NCI-H526 treated with DMSO at 0.1 percent for 48 hours (cell line): ENCODE data around the gene MT3.
"Not testable (repeated sequence)": the region's sequence is repeated elsewhere in the genome, so short reads cannot be mapped to it uniquely, and the experiment has no call there.

Experiments used
- DNase-seq: peaks from one replicate; lab custom pipeline; 2025; lab: John Stamatoyannopoulos, UW

Gene MT3

DNA sequence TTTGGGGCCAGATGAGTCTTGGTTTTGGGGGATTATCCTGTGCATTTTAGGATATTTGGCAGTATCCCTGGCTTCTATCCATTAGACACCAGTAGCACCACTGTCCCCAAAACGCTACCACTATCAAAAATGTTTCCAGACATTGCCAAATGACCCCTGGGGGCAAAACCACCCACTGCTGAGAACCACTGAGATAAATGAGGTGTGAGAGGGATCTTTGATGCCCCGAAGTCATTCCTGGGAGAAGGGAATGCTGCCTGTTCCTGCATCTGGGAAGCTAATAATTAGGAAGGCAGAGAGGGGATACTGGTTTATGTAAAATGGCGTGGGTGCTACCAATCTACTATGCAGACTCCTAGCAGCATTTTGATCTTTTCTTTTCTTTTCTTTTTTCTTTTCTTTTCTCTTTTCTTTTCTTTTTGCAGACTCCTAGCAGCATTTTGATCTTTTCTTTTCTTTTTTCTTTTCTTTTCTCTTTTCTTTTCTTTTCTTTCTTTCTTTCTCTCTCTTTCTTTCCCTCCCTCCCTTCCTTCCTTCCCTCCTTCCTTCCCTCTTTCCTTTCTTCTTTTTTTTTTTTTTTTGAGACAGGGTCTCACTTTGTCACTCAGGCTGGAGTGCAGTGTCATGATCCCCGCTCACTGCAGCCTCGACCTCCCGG, 8.8 kb upstream of the MT3 start:
- DNase-seq = no peak

DNA sequence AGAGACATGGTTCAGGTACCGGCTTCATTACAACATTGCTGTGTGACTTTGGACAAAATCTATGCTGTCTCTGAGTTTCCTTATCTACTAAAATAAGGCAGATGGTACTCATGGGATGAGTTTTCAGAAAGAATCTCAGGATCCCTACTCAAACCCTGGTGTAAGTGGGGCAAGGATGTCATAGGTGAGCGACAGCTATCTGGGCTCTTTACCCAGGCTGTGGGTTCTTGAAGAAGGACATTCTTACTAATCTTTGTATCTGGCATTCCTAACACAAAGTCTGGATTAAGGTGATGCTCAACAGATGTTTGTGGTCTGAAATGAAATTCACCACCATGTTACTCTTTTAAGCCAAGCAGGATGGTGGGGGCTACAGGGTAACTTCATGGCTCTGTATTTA, 6.4 kb upstream of the MT3 start:
- not testable (repeated sequence) for DNase-seq

DNA sequence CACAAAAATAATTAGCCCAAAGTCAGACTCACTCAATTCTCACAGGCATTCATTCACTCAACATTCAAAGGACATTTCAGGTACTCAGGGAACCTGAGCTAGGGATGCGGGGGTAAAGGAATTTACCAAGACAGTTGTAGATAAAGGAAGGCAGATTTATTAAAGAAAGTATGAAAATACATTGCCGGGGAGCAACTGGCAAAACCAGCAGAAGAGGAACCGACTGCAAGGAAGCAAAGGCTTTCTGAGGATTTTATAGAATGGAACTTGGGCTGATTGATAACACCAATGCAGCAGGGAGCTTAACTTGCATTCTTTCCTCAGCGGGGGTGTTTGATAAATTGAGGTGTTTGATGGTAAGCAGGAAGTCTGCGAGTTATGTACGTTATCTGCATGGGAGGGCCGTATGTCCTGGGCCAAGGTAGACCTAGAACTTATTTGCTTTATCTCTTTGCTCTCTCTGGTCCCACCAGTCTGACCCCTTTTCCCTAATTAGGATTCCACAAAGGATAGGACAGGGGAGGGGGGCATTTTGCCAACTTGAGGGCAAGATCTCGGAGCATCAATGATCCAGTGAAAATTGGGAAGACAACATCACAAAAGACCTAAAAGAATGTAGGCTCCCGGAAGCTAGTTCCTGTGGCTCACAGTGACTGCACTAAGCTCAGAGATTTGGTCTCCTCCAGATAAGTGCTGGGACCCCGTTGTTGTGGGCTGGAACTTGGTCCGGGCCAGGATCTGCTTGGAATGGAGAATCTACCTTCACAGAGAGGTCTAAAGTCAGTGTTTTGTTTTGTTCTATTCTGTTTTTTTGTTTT, 5.8 kb upstream of the MT3 start:
- DNase-seq = no peak

DNA sequence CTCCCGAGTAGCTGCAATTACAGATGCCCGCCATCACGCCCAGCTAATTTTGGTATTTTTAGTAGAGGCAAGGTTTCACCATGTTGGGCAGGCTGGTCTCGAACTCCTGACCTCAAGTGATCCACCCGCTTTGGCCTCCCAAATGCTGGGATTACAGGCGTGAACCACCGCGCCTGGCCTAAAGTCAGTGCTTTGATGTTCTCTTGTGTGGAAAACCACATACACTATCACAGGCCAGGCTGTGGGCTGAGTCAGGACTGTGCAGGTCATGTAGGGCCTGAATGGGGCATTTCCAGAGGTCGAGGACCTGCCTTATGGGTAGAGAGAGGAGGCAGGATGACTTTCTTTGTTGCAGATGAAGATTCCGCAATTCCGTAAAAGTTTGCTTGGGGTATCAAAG, 5.1 kb upstream of the MT3 start:
- no peak for DNase-seq

DNA sequence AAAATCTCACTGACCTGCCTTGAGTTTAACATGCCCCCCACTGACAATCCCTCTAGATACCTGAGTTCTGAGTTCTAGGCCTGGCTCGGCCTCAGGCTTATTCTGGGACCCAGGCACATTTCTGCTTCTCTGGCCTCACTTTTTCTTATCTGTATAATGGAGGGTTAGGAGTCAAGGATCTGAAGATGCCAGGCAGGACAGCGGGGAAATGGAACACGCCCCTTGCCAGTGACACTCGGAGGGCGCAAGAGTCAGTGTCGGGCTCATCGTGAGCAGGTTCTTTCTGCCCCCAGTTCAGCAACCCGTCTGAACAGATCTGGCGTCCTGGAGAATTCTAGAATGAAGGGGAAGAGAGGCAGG, 567 bp upstream of the MT3 start:
- no peak for DNase-seq

DNA sequence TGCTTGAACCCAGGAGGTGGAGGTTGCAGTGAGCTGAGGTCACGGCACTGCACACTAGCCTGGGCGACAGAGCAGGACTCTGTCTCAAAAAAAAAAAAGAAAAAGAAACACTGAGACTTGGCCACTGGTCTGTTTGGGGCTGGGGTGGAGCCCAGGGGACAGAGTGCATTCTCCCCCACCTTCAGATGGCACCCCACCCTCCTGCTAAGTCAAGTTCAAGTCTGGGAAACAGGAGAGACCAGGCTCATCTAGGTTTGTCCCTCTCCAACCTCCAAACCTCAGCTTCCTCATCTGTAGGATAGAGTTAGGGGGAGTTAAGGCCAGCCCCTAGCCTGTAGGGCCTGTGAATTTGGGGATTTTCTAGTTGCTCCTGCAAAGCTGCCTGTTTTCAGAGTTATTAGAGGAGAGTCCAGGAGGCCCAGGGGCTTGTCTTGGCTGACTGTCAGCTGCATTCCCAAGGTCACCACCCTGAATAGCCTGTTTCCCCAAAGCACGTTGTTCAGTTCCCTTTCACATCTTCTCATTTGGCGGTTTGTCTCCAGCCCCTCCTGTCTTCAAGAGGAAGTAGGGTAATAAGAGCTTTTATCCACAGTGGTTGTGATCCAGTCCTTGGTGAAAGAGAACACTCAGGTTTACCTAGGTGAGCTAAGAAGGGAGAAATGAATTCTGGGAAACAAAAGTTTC, 2.2 kb downstream of the MT3 start:
- DNase-seq = no peak

DNA sequence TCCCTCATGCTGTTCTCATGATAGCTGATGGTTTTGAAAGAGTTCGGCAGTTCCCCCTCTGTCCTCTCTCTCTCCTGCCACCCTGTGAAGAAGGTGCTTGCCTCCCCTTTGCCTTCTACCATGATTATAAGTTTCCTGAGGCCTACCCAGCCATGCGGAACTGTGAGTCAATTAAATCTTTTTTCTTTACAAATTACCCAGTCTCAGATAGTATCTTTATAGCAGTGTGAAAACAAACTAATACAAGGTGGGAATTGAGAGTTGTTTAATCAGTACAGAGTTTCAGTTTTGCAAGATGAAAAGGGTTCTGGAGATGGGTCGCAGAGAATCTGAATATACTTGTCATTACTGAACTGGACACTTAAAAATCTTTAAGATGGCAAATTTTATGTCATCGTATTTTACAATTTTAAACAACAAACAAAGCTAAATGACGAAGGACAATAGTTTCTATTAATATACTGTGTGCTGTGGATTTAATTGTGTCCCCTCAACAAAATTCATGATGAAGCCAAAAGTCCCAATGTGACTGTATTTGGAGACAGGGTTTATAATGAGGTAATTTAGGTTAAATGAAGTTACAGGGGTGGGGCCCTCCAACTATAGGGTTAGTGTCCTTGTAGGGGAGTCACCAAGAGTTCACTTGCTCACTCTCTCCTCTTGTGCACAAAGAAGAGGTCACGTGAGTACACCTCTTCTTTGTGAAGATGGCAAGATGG, 4.4 kb downstream of the MT3 start:
- no peak for DNase-seq

DNA sequence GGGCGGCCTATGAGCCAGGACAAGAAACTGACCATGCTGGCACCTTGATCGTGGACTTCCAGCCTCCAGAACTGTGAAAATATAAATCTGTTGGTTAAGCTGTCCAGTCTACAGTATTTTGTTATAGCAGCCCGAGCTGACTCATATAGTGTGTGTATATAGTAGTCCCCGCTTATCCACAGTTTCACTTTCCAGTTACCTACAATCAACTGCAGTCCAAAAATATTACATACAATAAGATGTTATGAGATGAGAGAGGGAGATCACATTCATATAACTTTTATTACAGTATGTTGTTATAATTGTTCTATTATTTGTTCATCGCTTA, 4.9 kb downstream of the MT3 start:
- DNase-seq = no peak

DNA sequence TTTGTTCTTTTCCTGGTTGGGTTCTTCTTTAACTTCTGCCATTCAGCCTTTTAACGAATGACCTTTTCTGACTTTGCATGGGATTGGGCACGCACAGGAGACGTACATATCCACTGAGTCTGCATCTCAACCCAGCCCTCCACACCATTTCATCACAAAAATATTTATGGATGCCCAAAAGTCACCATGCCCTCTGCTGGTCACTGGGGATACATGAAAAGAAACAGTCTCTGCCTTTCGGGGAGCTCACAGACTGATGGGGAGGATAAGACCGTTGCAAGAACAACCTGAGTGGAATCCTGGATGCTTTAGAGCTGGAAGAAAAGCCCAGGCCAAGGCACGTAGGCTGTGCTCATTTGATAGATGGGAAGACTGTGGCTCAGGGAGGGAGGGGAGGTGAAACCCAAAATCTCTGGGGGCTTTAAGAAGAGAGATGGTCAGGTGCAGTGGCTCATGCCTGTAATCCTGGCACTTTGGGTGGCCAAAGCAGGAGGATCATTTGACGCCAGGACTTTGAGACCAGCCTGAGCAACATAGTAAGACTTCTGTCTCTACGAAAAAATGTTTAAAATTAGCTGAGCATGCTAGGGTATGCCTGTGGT, 11.2 kb downstream of the MT3 start:
- DNase-seq = no peak

DNA sequence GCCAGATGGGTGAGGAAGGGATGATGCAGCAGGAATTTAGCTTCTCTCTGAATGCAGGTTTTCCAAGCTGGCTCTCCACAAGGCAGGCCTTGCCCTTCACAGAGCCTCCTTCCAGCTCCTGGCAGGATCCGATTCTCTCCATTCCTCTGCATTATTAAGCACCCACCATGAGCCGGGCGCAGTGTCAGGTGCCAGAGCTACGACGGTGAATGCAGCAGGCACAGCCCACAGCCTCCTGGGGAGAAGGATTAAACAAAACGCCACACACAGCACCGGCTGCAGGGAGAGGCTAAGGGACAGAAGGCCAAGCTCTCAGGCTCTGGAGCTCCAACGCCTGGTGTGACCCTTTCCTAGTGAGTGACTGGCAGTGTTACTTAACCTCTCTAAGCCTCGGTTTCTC, 12.0 kb downstream of the MT3 start:
- no peak for DNase-seq

DNA sequence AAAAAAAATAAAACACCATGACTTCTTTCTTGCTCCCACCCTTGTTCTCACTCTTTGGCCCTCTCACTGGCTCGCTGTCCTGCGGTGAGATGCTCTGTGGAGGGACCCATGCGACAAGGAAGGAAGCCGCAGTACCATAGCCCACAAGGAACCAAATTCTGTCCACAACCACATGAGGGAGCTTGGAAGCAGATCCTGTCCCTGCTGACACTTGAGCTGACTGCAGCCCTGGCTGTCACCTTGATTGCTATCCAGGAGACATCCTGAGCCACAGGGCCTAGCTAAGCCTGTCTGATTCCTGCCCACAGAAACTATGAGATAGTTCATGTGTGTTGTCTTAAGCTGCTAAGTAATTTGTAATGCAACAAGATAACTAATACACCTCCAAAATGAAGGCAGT, 14.3 kb downstream of the MT3 start:
- peak; percentile 10 for DNase-seq

DNA sequence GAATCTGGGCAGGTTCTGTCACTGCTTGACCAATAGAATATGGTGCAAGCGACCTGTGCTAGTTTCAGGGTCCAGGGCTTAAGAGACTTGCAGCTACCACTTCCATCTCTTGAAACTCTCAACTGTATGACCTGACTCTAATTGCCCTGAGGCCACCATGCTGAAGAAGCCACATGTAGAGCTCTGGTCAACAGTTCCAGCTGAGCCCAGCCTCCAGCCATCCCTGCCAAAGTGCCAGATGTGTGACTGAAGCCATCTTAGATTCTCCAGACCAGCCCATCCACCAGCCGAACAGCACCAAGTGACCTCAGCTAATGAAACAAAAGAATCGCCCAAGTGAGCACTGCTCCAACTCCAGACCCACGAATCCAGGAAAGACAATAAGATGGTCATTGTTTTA, 15.6 kb downstream of the MT3 start:
- DNase-seq = no peak

DNA sequence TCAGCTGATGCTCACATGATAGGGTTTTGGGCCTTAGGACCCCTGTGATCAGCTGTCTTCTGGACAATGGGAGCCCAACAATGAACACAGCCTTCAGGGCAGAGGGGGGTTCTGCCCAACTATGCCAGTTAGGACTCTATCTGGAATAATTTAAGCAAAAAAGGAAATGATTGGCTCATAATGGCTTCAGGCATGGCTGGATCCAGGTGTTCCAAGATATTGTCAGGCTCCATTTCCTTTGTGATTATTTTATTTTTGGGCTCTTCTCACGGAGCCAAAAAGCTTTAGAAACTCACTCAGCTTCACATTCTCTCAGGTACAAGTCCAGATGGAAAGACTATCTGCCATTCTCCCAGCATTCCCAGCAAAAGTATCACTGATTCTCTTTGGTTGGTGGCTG, 16.1 kb downstream of the MT3 start:
- DNase-seq = no peak

DNA sequence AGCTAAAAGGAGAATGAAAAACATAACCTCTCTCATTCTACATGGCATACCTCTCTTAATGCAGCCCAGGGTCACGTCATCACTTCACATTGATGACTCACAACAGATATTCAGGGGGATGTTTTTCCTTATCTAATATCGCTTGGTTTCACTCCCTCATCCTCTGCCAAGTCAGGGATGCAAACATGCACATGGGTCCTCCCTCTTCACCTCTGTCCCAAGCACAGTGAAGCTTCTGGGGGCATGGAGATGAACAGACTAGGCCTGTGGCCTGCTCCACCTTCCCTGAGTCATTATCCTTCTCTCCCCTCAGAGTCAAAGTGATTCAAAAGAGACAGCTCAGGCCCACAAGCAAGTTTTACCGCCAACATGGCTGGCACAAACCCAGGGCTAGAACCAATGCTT, 16.7 kb downstream of the MT3 start:
- no peak for DNase-seq

DNA sequence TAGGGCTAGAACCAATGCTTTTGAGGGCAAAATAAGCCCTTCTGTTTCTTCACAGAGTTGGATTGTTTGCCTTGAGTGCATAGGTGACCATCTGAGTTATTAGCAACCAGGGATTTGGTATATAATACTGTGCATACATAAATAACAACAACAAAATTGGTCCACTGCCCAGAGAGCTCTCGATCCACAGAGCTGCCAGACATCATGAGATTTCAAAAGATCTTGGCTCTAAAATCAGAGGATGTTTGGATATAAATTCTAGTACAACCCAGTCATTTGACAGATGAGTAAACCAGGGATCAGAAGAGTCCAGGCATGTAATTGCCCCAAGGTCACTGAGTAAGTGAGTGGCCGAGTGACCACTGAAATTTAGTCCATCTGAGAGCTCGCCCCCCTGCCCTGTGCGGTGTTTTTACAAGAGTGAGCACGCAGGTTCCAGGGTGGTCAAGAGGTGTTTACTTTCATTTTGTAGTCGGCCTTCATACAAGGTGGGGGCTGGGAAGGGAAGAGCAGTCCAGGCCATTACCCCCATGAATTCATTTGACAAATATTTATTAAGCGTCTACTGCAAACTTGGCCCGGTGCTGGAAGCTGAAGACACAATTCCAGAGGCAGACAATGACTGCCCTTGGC, 17.3 kb downstream of the MT3 start:
- DNase-seq = no peak

DNA sequence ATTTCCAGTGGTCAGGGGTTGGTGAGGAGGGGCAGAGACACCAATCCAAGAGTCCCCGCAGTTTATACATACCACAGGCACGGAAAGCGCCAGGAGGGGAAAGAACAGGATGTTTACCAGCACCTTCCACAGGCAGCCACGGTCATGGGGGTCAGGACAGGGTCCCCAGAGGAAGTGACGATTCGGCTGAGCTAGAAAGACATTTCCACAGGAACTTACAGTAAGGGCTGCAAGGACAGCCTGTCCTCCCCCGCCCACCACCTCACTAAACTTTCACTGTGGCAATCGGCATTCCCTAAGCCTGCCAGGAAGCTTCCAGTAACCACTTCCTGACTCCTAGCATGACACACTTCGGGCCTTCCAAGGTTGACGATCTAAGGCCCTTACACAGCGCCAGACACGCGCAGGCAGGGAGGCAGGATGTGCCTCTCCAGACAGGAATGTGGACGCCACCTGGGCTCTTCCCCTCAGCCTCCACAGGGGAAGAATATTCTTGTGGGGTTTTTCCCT, 17.8 kb downstream of the MT3 start:
- DNase-seq = no peak

DNA sequence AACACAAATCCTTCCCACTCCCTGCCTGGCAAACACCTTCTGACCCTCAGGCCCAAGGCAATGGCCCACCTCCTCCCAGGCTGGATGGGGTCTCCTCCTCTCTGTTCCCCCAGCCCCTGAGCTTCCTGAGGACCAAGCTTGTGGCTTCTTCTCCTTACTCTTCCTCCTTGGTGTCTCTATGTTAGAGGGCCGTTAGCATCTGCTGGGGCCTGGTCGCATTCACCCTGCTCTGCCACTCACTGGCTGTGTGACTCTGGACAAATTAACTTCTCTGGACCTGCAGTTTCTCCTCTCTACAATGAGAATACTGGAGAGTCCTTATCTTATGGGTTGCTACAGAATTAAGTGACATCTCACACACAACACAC, 18.3 kb downstream of the MT3 start:
- DNase-seq = no peak

DNA sequence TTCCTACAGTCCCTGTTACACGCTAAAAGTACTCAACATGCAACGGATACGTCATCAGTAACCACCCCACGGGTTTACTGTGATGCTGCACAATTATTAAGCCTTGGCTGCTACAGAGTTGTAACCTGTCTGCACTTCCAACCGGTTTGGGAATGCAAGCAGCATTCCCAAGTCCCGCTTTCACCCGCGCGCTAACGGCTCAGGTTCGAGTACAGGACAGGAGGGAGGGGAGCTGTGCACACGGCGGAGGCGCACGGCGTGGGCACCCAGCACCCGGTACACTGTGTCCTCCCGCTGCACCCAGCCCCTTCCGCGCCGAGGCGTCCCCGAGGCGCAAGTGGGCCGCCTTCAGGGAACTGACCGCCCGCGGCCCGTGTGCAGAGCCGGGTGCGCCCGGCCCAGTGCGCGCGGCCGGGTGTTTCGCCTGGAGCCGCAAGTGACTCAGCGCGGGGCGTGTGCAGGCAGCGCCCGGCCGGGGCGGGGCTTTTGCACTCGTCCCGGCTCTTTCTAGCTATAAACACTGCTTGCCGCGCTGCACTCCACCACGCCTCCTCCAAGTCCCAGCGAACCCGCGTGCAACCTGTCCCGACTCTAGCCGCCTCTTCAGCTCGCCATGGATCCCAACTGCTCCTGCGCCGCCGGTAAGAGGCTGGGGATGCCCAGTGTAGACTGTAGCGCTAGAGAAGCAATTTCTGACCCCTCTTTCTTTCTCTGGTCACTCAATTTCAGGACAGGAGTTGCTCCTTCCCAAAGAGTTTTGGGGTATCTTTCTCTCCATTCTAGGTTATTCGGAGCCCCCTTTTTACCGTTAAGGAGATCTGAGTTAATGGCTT, 18.9 kb downstream of the MT3 start, which contains the start of gene MT2A:
MT2A (plus strand) TSS at position 542 of the 833 bp plus-strand sequence; CDS start at position 614, 72 bp downstream.
- DNase-seq = peak; percentile 92

DNA sequence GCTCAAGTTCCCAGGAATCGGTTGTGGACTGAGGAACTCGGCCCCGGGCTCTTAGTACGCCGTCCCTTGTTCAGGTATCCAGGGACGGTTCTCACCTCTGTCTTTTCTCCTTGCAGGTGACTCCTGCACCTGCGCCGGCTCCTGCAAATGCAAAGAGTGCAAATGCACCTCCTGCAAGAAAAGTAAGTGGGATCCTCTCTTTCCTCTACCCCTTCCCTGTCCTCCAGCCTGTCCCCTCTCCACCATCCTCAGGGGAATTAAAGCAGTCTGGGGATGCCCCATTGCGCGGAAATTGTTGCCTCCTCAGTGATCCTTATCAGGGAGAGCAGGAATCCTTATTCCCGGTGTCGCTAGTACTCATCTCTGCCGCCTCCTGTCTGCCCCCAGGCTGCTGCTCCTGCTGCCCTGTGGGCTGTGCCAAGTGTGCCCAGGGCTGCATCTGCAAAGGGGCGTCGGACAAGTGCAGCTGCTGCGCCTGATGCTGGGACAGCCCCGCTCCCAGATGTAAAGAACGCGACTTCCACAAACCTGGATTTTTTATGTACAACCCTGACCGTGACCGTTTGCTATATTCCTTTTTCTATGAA, 19.6 kb downstream of the MT3 start:
- no peak for DNase-seq

DNA sequence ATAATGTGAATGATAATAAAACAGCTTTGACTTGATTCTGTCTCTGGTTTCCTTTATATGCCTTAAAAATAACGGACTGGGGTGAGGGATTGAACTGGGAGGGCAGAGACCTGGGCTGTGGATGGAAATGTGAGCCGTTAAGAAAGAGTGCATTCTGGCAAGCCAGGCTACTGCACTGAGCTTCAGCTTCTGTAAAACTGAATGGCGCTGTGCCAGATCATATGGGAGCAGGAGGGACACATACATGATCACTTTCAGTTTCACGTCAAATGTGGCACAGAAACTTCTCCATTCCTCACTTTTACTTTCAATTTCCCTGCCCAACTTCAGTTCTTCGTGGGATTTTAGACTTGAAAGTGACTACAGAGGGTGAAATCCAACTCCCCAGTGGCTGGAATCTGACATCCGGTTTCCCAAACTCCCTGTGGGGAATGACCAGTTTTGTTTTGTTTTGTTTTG, 20.2 kb downstream of the MT3 start:
- no peak for DNase-seq
